SK-N-SH (cell line): Measurements from ENCODE around the gene ASB7. TPM values are rescaled to one million over a fixed set of nuclear protein-coding genes. Genes with fewer than 3 reads are reported as not detected.

Experiments used
- CTCF ChIA-PET: fragments of 300-600, 350-600 bp; formaldehyde crosslinking; extraction: SDS; loops from one replicate; lab custom pipeline; 2021; lab: Yijun Ruan, JAX
- POLR2A ChIA-PET: fragments of 350-600 bp; sonication (Branson Sonifier 250); formaldehyde crosslinking; extraction: SDS; loops from one replicate; lab custom pipeline; 2020; ENCODE audit warnings: antibody characterized with exemption, inconsistent platforms; lab: Yijun Ruan, JAX
- DNase-seq: peaks from one replicate; pipeline ENCODE4 v3.0.0; 2012
- H2AFZ ChIP-seq: fragments of 200-600 bp; sonication (generic); 2 replicates; pipeline ENCODE4 v1.8.1; 2016; ENCODE audit warnings: antibody characterized with exemption, mild to moderate bottlenecking, low read depth
- H3F3A ChIP-seq: fragments of 200-600 bp; sonication (generic); replicated peaks from 2 replicates; pipeline ENCODE3; 2016; ENCODE audit warnings: antibody characterized with exemption, mild to moderate bottlenecking; ENCODE audit not compliant: insufficient read depth
- H3K27ac ChIP-seq, 2 experiments: fragments of 200-500 bp in 1 of 2; fragments of 200-600 bp in 1 of 2; sonication (Bioruptor generic) in 1 of 2; sonication (generic), shearing (Covaris generic) in 1 of 2; 2 replicates each; pipeline versions ENCODE4 v1.5.1 to v1.6.1; 2014 to 2016; ENCODE audit warnings: low read depth in 2 of 2, inconsistent platforms in 1 of 2, low read length in 1 of 2, mild to moderate bottlenecking in 1 of 2, mixed read lengths in 1 of 2
- H3K27me3 ChIP-seq: fragments of 200-600 bp; sonication (generic), shearing (Covaris generic); 2 replicates; pipeline ENCODE4 v1.6.1; 2016; ENCODE audit warnings: mixed run types; ENCODE audit not compliant: insufficient read depth
- H3K36me3 ChIP-seq, 2 experiments: fragments of 200-500 bp in 1 of 2; fragments of 200-600 bp in 1 of 2; sonication (Bioruptor generic) in 1 of 2; sonication (generic) in 1 of 2; replicated peaks in 1 of 2; 2 replicates each; pipeline versions ENCODE3 to v1.5.1; 2014 to 2016; ENCODE audit warnings: low read length in 1 of 2, mild to moderate bottlenecking in 1 of 2; ENCODE audit not compliant: insufficient read depth in 2 of 2, control insufficient read depth in 1 of 2
- H3K4me1 ChIP-seq, 2 experiments: fragments of 200-500 bp in 1 of 2; fragments of 200-600 bp in 1 of 2; sonication (Bioruptor generic) in 1 of 2; sonication (generic), shearing (Covaris generic) in 1 of 2; 2 replicates each; pipeline versions ENCODE4 v1.5.1 to v1.6.1; 2014 to 2016; ENCODE audit warnings: low read depth in 1 of 2, low read length in 1 of 2, mixed run types in 1 of 2; ENCODE audit not compliant: insufficient read depth in 2 of 2, control insufficient read depth in 1 of 2
- H3K4me2 ChIP-seq: fragments of 200-600 bp; sonication (generic), shearing (Covaris generic); 2 replicates; pipeline ENCODE4 v1.6.1; 2017; ENCODE audit warnings: mixed run types
- H3K4me3 ChIP-seq, 2 experiments: fragments of 200-500 bp in 1 of 2; fragments of 200-600 bp in 1 of 2; sonication (Bioruptor generic) in 1 of 2; sonication (generic), shearing (Covaris generic) in 1 of 2; 2 replicates each; pipeline versions ENCODE4 v1.5.1 to v1.8.1; 2014 to 2016; ENCODE audit warnings: low read depth in 2 of 2, inconsistent platforms in 1 of 2, low read length in 1 of 2, mild to moderate bottlenecking in 1 of 2, mixed read lengths in 1 of 2, moderate library complexity in 1 of 2
- H3K79me2 ChIP-seq: fragments of 200-600 bp; sonication (generic); 2 replicates; pipeline ENCODE4 v1.8.1; 2017; ENCODE audit warnings: mild to moderate bottlenecking; ENCODE audit not compliant: insufficient read depth
- H3K9ac ChIP-seq: fragments of 200-600 bp; sonication (generic); 2 replicates; pipeline ENCODE4 v1.6.1; 2017; ENCODE audit warnings: mixed run types
- H3K9me2 ChIP-seq: fragments of 200-600 bp; sonication (generic); 2 replicates; pipeline ENCODE4 v1.6.1; 2017; ENCODE audit warnings: mixed run types
- H3K9me3 ChIP-seq: fragments of 200-600 bp; sonication (generic); 2 replicates; pipeline ENCODE4 v1.6.1; 2017; ENCODE audit warnings: mixed run types, mild to moderate bottlenecking, moderate library complexity
- H4K20me1 ChIP-seq: fragments of 200-600 bp; sonication (generic); 2 replicates; pipeline ENCODE4 v1.6.1; 2017; ENCODE audit warnings: mild to moderate bottlenecking, mixed run types; ENCODE audit not compliant: insufficient read depth
- ELF1 ChIP-seq: IDR thresholded peaks from 2 replicates; pipeline ENCODE4 v1.4.0; 2012
- EP300 ChIP-seq, 2 experiments: IDR thresholded peaks; 2 replicates each; pipeline versions ENCODE4 v1.4.0 to v1.6.1; 2012; ENCODE audit warnings: borderline replicate concordance in 1 of 2, low read depth in 1 of 2, low read length in 1 of 2
- FOXM1 ChIP-seq: IDR thresholded peaks from 2 replicates; pipeline ENCODE4 v1.4.0; 2012; ENCODE audit warnings: low read depth, mild to moderate bottlenecking
- IRF3 ChIP-seq: fragments of 150-350 bp; IDR thresholded peaks from 2 replicates; pipeline ENCODE4 v1.6.1; 2016; ENCODE audit warnings: mild to moderate bottlenecking, low read depth, low read length
- MXI1 ChIP-seq: IDR thresholded peaks from 2 replicates; pipeline ENCODE4 v1.6.1; 2012; ENCODE audit warnings: mild to moderate bottlenecking, low read depth, low read length, improper control_type of control experiment
- NFIC ChIP-seq: IDR thresholded peaks from 2 replicates; pipeline ENCODE4 v1.4.0; 2012; ENCODE audit warnings: borderline replicate concordance
- NRF1 ChIP-seq: IDR thresholded peaks from 2 replicates; pipeline ENCODE4 v1.6.1; 2012; ENCODE audit warnings: low read depth, mild to moderate bottlenecking, low read length
- RCOR1 ChIP-seq: fragments of 150-350 bp; IDR thresholded peaks from 2 replicates; pipeline ENCODE4 v1.6.1; 2017; ENCODE audit warnings: antibody characterized with exemption, low read length
- RFX5 ChIP-seq: IDR thresholded peaks from 2 replicates; pipeline ENCODE4 v1.6.1; 2012; ENCODE audit warnings: mild to moderate bottlenecking, improper control_type of control experiment, low read length
- RXRA ChIP-seq: IDR thresholded peaks from 2 replicates; pipeline ENCODE4 v1.4.0; 2012; ENCODE audit warnings: low read depth, mild to moderate bottlenecking, borderline replicate concordance
- SMC3 ChIP-seq: IDR thresholded peaks from 2 replicates; pipeline ENCODE4 v1.6.1; 2012; ENCODE audit warnings: low read depth, low read length, improper control_type of control experiment
- TCF12 ChIP-seq: IDR thresholded peaks from 2 replicates; pipeline ENCODE4 v1.4.0; 2012
- TEAD4 ChIP-seq: IDR thresholded peaks from 2 replicates; pipeline ENCODE4 v1.4.0; 2012; ENCODE audit warnings: mild to moderate bottlenecking, borderline replicate concordance; ENCODE audit not compliant: insufficient read depth
- ZBTB33 ChIP-seq: IDR thresholded peaks from 2 replicates; pipeline ENCODE4 v1.4.0; 2012; ENCODE audit warnings: low read depth, borderline replicate concordance
- WGBS: methylation state at CpG from one replicate; pipeline ENCODE4 v1.1.6; 2017; ENCODE audit warnings: low lambda C conversion rate; 5-methylcytosine and 5-hydroxymethylcytosine counted together
- polyA plus RNA-seq, 3 experiments: library from polyadenylated mRNA; depleted of rRNA; stranded (reverse); fragments of >200 nt; gene quantifications; 2 replicates each; pipeline ENCODE4 v1.2.3, GENCODE V29; 2012
- TF ChIP-seq, protein P1 (sequence below): fragments of 150-350 bp; IDR thresholded peaks from 2 replicates; pipeline ENCODE4 v1.6.1; 2017; ENCODE audit warnings: antibody characterized with exemption, low read length, low read depth, borderline replicate concordance

Gene ASB7
- polyA plus RNA-seq, 1 of the 3 experiments (the other 2 are of a cell fraction): 6.1 TPM

- H2AFZ ChIP-seq: no peak overlapping the region
- WGBS: 78% methylated on average over 18 of the region's 18 CpGs
- CTCF ChIA-PET: no interaction called here
Observed at GRCh38 chr15:100690032-100690794, 87.8 kb downstream of the ASB7 start.

GRCh38 chr15:100690795-100691158, 88.4 kb downstream of the ASB7 start:
- ChIA-PET CTCF (no interaction called here), POLR2A (no interaction called here)
- TF ChIP-seq ZBTB33 (no peak), RCOR1 (no peak), TCF12 (no peak), RFX5 (no peak), RXRA (no peak), TEAD4 (no peak), EP300 (IDR thresholded peaks at IDR 0.05; ENCODE audit: borderline replicate concordance in 1 of 2, low read depth in 1 of 2, low read length in 1 of 2) (no peak), MXI1 (no peak), NFIC (no peak), NRF1 (no peak)
- TF ChIP-seq, protein P1, sequence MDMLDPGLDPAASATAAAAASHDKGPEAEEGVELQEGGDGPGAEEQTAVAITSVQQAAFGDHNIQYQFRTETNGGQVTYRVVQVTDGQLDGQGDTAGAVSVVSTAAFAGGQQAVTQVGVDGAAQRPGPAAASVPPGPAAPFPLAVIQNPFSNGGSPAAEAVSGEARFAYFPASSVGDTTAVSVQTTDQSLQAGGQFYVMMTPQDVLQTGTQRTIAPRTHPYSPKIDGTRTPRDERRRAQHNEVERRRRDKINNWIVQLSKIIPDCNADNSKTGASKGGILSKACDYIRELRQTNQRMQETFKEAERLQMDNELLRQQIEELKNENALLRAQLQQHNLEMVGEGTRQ: no peak

More at GRCh38 chr15:100690032-100690794, 87.8 kb downstream of the ASB7 start:
- TF ChIP-seq ZBTB33 (no peak), SMC3 (no peak), IRF3 (no peak), FOXM1 (no peak), RFX5 (no peak), ELF1 (no peak)
- TF ChIP-seq, protein P1: no peak
- POLR2A ChIA-PET: no interaction called here
- Histone ChIP-seq H3K9ac (no peak overlapping the region), H3K9me2 (no peaks in the 10 kb centered on the region), H4K20me1 (no peaks in the 10 kb centered on the region), H3K36me3 (no peaks in the 10 kb centered on the region), H3K27ac (no peak overlapping the region), H3K79me2 (no peaks in the 10 kb centered on the region), H3K4me3 (no peak overlapping the region), H3F3A (peaks cover 12% of the 10 kb centered on the region), H3K27me3 (no peaks in the 10 kb centered on the region), H3K4me2 (no peak overlapping the region), H3K9me3 (no peaks in the 10 kb centered on the region), H3K4me1 (peaks cover 2 to 9% of the 10 kb centered on the region in 2 experiments; a peak in 2 of 4 replicates)
- no peak for DNase-seq

More at GRCh38 chr15:100690795-100691158, 88.4 kb downstream of the ASB7 start:
- H3K4me2 ChIP-seq: no peak overlapping the region
- no peaks in the 10 kb centered on the region for H3K79me2 ChIP-seq
- H3K9me2 ChIP-seq: no peaks in the 10 kb centered on the region
- H3K27ac ChIP-seq: no peak overlapping the region
- H2AFZ ChIP-seq: no peak overlapping the region
- H3K9ac ChIP-seq: no peak overlapping the region
- peaks cover 2 to 9% of the 10 kb centered on the region in 2 experiments; a peak in 2 of 4 replicates for H3K4me1 ChIP-seq
- H3K36me3 ChIP-seq: no peaks in the 10 kb centered on the region
- H3K27me3 ChIP-seq: no peaks in the 10 kb centered on the region
- H3K4me3 ChIP-seq: no peak overlapping the region
- peaks cover 12% of the 10 kb centered on the region for H3F3A ChIP-seq
- no peaks in the 10 kb centered on the region for H3K9me3 ChIP-seq
- H4K20me1 ChIP-seq: no peaks in the 10 kb centered on the region
- DNase-seq: no peak
